ENCODE measurements around the gene GH2.

DNA sequence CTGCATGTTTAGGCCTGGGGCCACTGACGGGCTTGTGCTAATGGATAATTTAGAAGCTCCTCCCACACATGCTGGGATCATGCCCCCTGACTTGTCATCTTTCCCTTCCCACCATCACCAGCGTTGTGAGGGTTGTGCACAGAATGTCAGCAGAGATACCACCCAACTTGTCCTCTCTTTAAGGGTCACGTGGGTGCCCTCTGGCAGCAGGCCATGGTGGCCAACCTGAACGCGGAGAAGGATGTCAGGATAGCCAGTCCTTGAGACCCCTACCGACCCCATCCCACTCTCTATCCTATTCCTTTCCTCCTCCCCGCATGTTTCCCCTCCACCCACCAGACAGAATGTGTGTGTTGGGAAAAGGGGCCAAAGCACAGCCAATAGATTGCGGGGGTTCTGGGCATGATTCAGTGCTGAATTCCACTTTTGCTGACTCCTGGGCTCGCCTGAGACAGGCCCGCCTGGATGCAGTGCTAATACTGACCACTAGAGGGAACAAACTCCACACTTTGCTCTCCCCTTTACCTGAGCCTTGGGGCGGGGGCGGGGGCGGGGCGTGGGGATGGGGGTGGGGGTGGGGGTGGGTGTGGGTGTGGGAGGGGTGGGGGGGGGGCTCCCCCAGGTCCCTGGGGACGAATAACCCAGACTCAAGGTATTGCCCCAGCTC lies at the start of gene GH2:
- TF ChIP-seq, protein P1, sequence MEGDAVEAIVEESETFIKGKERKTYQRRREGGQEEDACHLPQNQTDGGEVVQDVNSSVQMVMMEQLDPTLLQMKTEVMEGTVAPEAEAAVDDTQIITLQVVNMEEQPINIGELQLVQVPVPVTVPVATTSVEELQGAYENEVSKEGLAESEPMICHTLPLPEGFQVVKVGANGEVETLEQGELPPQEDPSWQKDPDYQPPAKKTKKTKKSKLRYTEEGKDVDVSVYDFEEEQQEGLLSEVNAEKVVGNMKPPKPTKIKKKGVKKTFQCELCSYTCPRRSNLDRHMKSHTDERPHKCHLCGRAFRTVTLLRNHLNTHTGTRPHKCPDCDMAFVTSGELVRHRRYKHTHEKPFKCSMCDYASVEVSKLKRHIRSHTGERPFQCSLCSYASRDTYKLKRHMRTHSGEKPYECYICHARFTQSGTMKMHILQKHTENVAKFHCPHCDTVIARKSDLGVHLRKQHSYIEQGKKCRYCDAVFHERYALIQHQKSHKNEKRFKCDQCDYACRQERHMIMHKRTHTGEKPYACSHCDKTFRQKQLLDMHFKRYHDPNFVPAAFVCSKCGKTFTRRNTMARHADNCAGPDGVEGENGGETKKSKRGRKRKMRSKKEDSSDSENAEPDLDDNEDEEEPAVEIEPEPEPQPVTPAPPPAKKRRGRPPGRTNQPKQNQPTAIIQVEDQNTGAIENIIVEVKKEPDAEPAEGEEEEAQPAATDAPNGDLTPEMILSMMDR (conservative IDR thresholded peaks at IDR 0.05; ENCODE audit: low read length): peak; percentile 69
- TF ChIP-seq EZH2phosphoT487 (IDR thresholded peaks at IDR 0.05; ENCODE audit: borderline replicate concordance, low read depth, low read length): no peak

Data from OCI-LY7 (cell line).